ENCODE data around the gene OR8B8.

GRCh38 chr11:124442847-124443246 lies 2.6 kb downstream of the OR8B8 start:
- no peak for TF ChIP-seq POLR2A (IDR thresholded peaks at IDR 0.05)
- TF ChIP-seq CTCF (IDR thresholded peaks at IDR 0.05) = no peak

All from tibial nerve (tissue), 3 donors.